ENCODE data around the gene NCSTN.

Gene NCSTN
- 27.1 to 34.3 reads per million in 2 donors for total RNA-seq

GRCh38 chr1:160342953-160343869 is at the start of gene NCSTN, which contains the start of gene COPA:
TSS of gene NCSTN (plus strand) at chr1:160343383. CDS start at chr1:160343397, 14 bp downstream.
TSS of gene COPA (minus strand) at chr1:160343250. CDS start at chr1:160343170, 80 bp downstream.
- peak; percentile 65 to 95 (median 84) for DNase-seq

- no peak for DNase-seq
These were observed 47.1 kb upstream of the NCSTN start for GRCh38 chr1:160296036-160296435.

GRCh38 chr1:160300173-160300572 is 43.0 kb upstream of the NCSTN start:
- DNase-seq: no peak

GRCh38 chr1:160307118-160307791 is 35.9 kb upstream of the NCSTN start:
- no peak for DNase-seq

- no peak for DNase-seq
These were observed 34.6 kb upstream of the NCSTN start for GRCh38 chr1:160308451-160309184.

- DNase-seq: no peak
These were observed 34.0 kb upstream of the NCSTN start for GRCh38 chr1:160309185-160309557.

GRCh38 chr1:160309571-160309970 is 33.6 kb upstream of the NCSTN start:
- no peak for DNase-seq

- DNase-seq: no peak
These were observed 27.8 kb upstream of the NCSTN start for GRCh38 chr1:160315359-160315758.

GRCh38 chr1:160322831-160323230 is 20.4 kb upstream of the NCSTN start:
- DNase-seq: no peak

GRCh38 chr1:160325252-160325651 is 17.9 kb upstream of the NCSTN start:
- no peak for DNase-seq

GRCh38 chr1:160326418-160326817 is 16.8 kb upstream of the NCSTN start:
- DNase-seq: no peak

- no peak for DNase-seq
These were observed 15.0 kb upstream of the NCSTN start for GRCh38 chr1:160328184-160328583.

- no peak for DNase-seq
These were observed 13.1 kb upstream of the NCSTN start for GRCh38 chr1:160330119-160330518.

GRCh38 chr1:160332516-160332915 is 10.7 kb upstream of the NCSTN start:
- no peak for DNase-seq

- DNase-seq: no peak
These were observed 4.6 kb upstream of the NCSTN start for GRCh38 chr1:160338580-160338979.

- DNase-seq: no peak
These were observed 3.0 kb upstream of the NCSTN start for GRCh38 chr1:160340146-160340545.

GRCh38 chr1:160340866-160341265 is 2.3 kb upstream of the NCSTN start:
- no peak for DNase-seq

- peak in 1 of 5 experiments; percentile 48 for DNase-seq
These were observed 657 bp upstream of the NCSTN start for GRCh38 chr1:160342526-160342925.

- DNase-seq: no peak
These were observed 1.1 kb downstream of the NCSTN start for GRCh38 chr1:160344241-160344640.

GRCh38 chr1:160344936-160345335 is 1.8 kb downstream of the NCSTN start:
- DNase-seq: no peak

- DNase-seq: no peak
These were observed 3.3 kb downstream of the NCSTN start for GRCh38 chr1:160346463-160346862.

- no peak for DNase-seq
These were observed 3.8 kb downstream of the NCSTN start for GRCh38 chr1:160346958-160347357.

- no peak for DNase-seq
These were observed 8.4 kb downstream of the NCSTN start for GRCh38 chr1:160351629-160352028.

Data from T-helper 2 cell (primary cell).